ENCODE results near the gene DDO.
"Not testable (repeated sequence)": the region's sequence is repeated elsewhere in the genome, so short reads cannot be mapped to it uniquely, and the experiment has no call there.

The DDO gene

DNA sequence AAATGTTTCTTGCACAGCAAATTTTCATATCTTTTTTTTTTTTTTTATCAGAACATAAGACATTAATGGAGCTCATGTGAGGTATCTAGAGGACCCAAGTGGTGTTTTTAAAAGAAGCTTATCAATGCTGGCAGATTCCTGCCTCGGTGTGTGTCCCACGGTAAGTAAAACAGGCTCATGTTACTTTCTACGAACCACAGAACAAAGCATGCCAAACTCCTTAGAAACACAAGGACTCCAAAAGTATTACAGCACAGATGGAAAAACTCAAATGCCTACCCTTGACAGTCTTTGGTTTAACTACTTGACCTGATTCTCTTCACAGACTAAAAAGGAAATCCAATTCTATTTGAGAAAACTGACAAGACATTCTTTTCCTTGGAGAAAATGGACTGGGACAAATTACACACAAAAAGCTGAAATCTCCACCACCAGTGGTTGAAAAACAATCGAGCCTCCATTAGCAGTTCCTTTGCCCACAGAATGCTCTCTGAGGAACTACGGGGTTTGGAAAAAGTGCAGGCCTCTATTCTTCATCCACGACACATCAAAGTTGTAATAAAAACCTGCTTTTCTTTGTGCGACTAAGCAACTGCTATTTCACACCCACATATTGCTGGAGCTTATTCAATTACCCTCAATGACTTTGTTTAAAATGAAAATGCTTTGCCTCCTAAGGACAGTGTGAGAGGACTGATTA lies 62.7 kb downstream of the DDO start:
- Mint-ChIP-seq H3K27ac (no peak overlapping the region), H3K27me3 (peaks cover 19% of the 10 kb centered on the region), H3K9me3 (no peaks in the 10 kb centered on the region), H3K4me3 (no peak overlapping the region), H3K36me3 (ENCODE audit: low read depth) (no peaks in the 10 kb centered on the region), H3K4me1 (peaks cover 11% of the 10 kb centered on the region)
- DNase-seq = no peak
- no peak for ATAC-seq

DNA sequence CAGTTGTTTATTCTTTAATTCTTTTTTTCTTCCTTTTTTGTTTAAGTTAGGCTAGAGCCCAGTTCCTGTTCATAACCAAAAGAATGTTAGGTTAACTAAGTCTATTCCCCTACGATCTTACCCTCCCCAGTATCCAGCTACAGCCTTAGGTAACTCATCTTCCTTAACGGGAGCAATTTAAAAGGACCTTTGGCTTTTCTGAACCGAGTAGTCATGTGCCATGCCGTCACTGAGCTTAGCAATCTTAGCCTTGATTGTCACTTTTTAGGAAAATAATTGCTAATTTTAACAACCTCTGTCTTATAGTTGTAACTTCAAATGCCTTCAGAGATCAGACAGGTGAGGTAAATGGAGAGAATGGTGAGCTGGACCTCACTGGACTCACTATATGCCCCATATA lies 63.4 kb downstream of the DDO start:
- peaks cover 4% of the 10 kb centered on the region for H3K4me1 Mint-ChIP-seq

DNA sequence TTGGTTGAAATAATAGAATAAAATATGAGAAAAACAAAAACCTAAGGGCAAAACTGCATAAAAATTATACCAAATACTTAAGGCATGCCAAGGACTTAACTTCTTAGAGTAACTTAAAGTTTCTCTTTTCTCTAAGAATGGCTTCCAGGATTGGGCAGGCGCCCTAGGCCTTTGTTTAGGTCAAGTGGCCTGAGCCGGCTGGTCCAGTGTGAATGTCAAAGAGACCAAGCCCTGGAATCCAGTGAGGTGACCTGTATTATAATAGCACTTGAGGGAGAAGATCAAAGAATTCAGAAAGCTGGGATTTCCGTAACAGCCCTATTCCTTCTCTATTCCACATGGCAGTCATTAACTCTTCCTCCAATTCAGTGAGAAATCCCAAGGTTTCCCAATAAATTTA lies 63.8 kb downstream of the DDO start:
- H3K36me3 Mint-ChIP-seq (ENCODE audit: low read depth) = no peaks in the 10 kb centered on the region
- peaks cover 8% of the 10 kb centered on the region for H3K27me3 Mint-ChIP-seq
- no peak overlapping the region for H3K27ac Mint-ChIP-seq
- H3K4me1 Mint-ChIP-seq = no peaks in the 10 kb centered on the region
- ATAC-seq = no peak
- DNase-seq = no peak
- no peaks in the 10 kb centered on the region for H3K9me3 Mint-ChIP-seq
- no peak overlapping the region for H3K4me3 Mint-ChIP-seq

More for the DNA sequence above, 63.4 kb downstream of the DDO start:
- no peak overlapping the region for H3K27ac Mint-ChIP-seq
- peaks cover 12% of the 10 kb centered on the region for H3K27me3 Mint-ChIP-seq
- H3K36me3 Mint-ChIP-seq (ENCODE audit: low read depth) = no peaks in the 10 kb centered on the region
- H3K9me3 Mint-ChIP-seq = no peaks in the 10 kb centered on the region
- DNase-seq (no peak), ATAC-seq (no peak)
- H3K4me3 Mint-ChIP-seq = no peak overlapping the region

GRCh38 chr6:110350593-110350992 lies 64.8 kb downstream of the DDO start:
- H3K27ac Mint-ChIP-seq; ATAC-seq; H3K4me3 Mint-ChIP-seq; H3K27me3 Mint-ChIP-seq; H3K9me3 Mint-ChIP-seq; DNase-seq; H3K36me3 Mint-ChIP-seq (ENCODE audit: low read depth); H3K4me1 Mint-ChIP-seq: not testable (repeated sequence)

GRCh38 chr6:110348961-110349690 lies 66.2 kb downstream of the DDO start:
- H3K9me3 Mint-ChIP-seq = no peaks in the 10 kb centered on the region
- H3K4me3 Mint-ChIP-seq = no peak overlapping the region
- ATAC-seq (no peak), DNase-seq (no peak)
- no peak overlapping the region for H3K27ac Mint-ChIP-seq
- no peaks in the 10 kb centered on the region for H3K4me1 Mint-ChIP-seq
- no peaks in the 10 kb centered on the region for H3K36me3 Mint-ChIP-seq (ENCODE audit: low read depth)
- no peaks in the 10 kb centered on the region for H3K27me3 Mint-ChIP-seq

DNA sequence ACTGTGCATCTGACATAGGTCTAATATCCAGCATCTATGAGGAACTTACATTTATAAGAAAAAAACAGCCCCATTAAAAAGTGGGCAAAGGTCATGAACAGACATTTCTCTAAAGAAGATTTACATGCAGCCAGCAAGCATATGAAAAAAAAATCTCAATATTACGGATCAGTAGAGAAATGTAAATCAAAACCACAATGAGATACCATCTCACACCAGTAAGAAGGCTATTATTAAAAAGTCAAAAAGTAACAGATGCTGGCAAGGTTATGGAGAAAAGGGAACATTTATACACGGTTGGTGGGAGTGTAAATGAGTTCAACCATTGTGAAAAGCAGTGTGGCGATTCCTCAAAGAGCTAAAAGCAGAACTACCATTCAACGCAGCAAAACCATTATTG lies 70.3 kb downstream of the DDO start:
- H3K27me3 Mint-ChIP-seq = no peaks in the 10 kb centered on the region
- H3K27ac Mint-ChIP-seq = no peak overlapping the region
- no peaks in the 10 kb centered on the region for H3K4me1 Mint-ChIP-seq
- DNase-seq = no peak
- no peaks in the 10 kb centered on the region for H3K36me3 Mint-ChIP-seq (ENCODE audit: low read depth)
- no peaks in the 10 kb centered on the region for H3K9me3 Mint-ChIP-seq
- ATAC-seq = no peak
- H3K4me3 Mint-ChIP-seq = no peak overlapping the region

GRCh38 chr6:110342759-110343158 lies 72.6 kb downstream of the DDO start:
- H3K27ac Mint-ChIP-seq = no peak overlapping the region
- no peaks in the 10 kb centered on the region for H3K9me3 Mint-ChIP-seq
- H3K4me3 Mint-ChIP-seq = no peak overlapping the region
- no peaks in the 10 kb centered on the region for H3K27me3 Mint-ChIP-seq
- H3K4me1 Mint-ChIP-seq = no peaks in the 10 kb centered on the region
- no peaks in the 10 kb centered on the region for H3K36me3 Mint-ChIP-seq (ENCODE audit: low read depth)
- ATAC-seq (no peak), DNase-seq (no peak)

All from activated naive CD8-positive, alpha-beta T cell treated with anti-CD3 and anti-CD28 coated beads, Interleukin-2, amount 50 U/mL, for 24 hours (primary cell).